NCI-H2171 (cell line): Measurements from ENCODE around the gene RALGAPB.

ENCODE experiments used
- DNase-seq: peaks from one replicate; lab custom pipeline; 2025; lab: John Stamatoyannopoulos, UW

Gene RALGAPB

GRCh38 chr20:38612751-38613515 lies 140.3 kb downstream of the RALGAPB start:
- no peak for DNase-seq

- DNase-seq, result no peak
These were observed 142.6 kb downstream of the RALGAPB start for GRCh38 chr20:38615283-38615682.

GRCh38 chr20:38616457-38616856 lies 143.8 kb downstream of the RALGAPB start:
- no peak for DNase-seq

GRCh38 chr20:38617011-38617829 lies 144.6 kb downstream of the RALGAPB start:
- DNase-seq, result no peak

- DNase-seq, result no peak
These were observed 145.2 kb downstream of the RALGAPB start for GRCh38 chr20:38617830-38618196.

- no peak for DNase-seq
These were observed 147.8 kb downstream of the RALGAPB start for GRCh38 chr20:38620441-38620840.

- no peak for DNase-seq
These were observed 150.4 kb downstream of the RALGAPB start for GRCh38 chr20:38623061-38623460.

GRCh38 chr20:38624084-38624483 lies 151.4 kb downstream of the RALGAPB start:
- DNase-seq, result no peak

GRCh38 chr20:38625896-38626295 lies 153.3 kb downstream of the RALGAPB start:
- DNase-seq, result no peak

GRCh38 chr20:38626921-38627659 lies 154.4 kb downstream of the RALGAPB start:
- no peak for DNase-seq
